Measurements from ENCODE around the gene ADORA2A.

The ADORA2A gene

GRCh38 chr22:24403346-24403745 is 24.1 kb upstream of the ADORA2A start:
- no peak for DNase-seq (ENCODE audit: low read depth in 2 of 2)

GRCh38 chr22:24404561-24405275 is 22.7 kb upstream of the ADORA2A start:
- DNase-seq (ENCODE audit: low read depth in 2 of 2): no peak

GRCh38 chr22:24405631-24406321 is 21.6 kb upstream of the ADORA2A start:
- no peak for DNase-seq (ENCODE audit: low read depth in 2 of 2)

GRCh38 chr22:24406322-24407277 is 20.8 kb upstream of the ADORA2A start:
- no peak for DNase-seq (ENCODE audit: low read depth in 2 of 2)

- no peak for DNase-seq (ENCODE audit: low read depth in 2 of 2)
Measured at GRCh38 chr22:24407278-24407665, 20.1 kb upstream of the ADORA2A start.

- DNase-seq (ENCODE audit: low read depth in 2 of 2): no peak
Measured at GRCh38 chr22:24407884-24408283, 19.5 kb upstream of the ADORA2A start.

- no peak for DNase-seq (ENCODE audit: low read depth in 2 of 2)
Measured at GRCh38 chr22:24408630-24409029, 18.8 kb upstream of the ADORA2A start.

- DNase-seq (ENCODE audit: low read depth in 2 of 2): no peak
Measured at GRCh38 chr22:24409707-24410106, 17.7 kb upstream of the ADORA2A start.

GRCh38 chr22:24410110-24410856 is 17.1 kb upstream of the ADORA2A start:
- no peak for DNase-seq (ENCODE audit: low read depth in 2 of 2)

- DNase-seq (ENCODE audit: low read depth in 2 of 2): no peak
Measured at GRCh38 chr22:24411256-24412004, 16.0 kb upstream of the ADORA2A start.

GRCh38 chr22:24412274-24412673 is 15.1 kb upstream of the ADORA2A start:
- no peak for DNase-seq (ENCODE audit: low read depth in 2 of 2)

GRCh38 chr22:24413271-24413670 is 14.1 kb upstream of the ADORA2A start:
- no peak for DNase-seq (ENCODE audit: low read depth in 2 of 2)

GRCh38 chr22:24413736-24414385 is 13.5 kb upstream of the ADORA2A start:
- no peak for DNase-seq (ENCODE audit: low read depth in 2 of 2)

- no peak for DNase-seq (ENCODE audit: low read depth in 2 of 2)
Measured at GRCh38 chr22:24414523-24414922, 12.9 kb upstream of the ADORA2A start.

GRCh38 chr22:24414984-24415945 is 12.1 kb upstream of the ADORA2A start:
- DNase-seq (ENCODE audit: low read depth in 2 of 2): no peak

GRCh38 chr22:24416095-24416494 is 11.3 kb upstream of the ADORA2A start:
- DNase-seq (ENCODE audit: low read depth in 2 of 2): no peak

GRCh38 chr22:24416611-24417010 is 10.8 kb upstream of the ADORA2A start:
- DNase-seq (ENCODE audit: low read depth in 2 of 2): no peak

GRCh38 chr22:24417200-24417599 is 10.2 kb upstream of the ADORA2A start:
- DNase-seq (ENCODE audit: low read depth in 2 of 2): no peak

Data from stimulated activated CD8-positive, alpha-beta memory T cell treated with anti-CD3 and anti-CD28 coated beads, Interleukin-2, amount 100 ng/mL, for 1 hour (primary cell).